CD4-positive, alpha-beta T cell (primary cell): Measurements from ENCODE around the gene PLEKHA1. TPM values are rescaled to one million over a fixed set of nuclear protein-coding genes. Genes with fewer than 3 reads are reported as not detected.

Experiments used
- ATAC-seq: fragments of 200-7000 bp; cut with Tn5 transposase; one replicate; pipeline ENCODE4 v1.10.0; 2022; ENCODE audit warnings: mild to moderate bottlenecking; ENCODE audit not compliant: poor library complexity
- CTCF ChIA-PET: fragments of 350-600 bp; sonication (Branson Sonifier 250); formaldehyde crosslinking; loops from one replicate; lab custom pipeline; 2021; ENCODE audit warnings: antibody characterized with exemption, inconsistent platforms; lab: Charles Lee
- POLR2A ChIA-PET: fragments of 350-600 bp; sonication (Branson Sonifier 250); formaldehyde crosslinking; loops from one replicate; lab custom pipeline; 2021; ENCODE audit warnings: antibody characterized with exemption, inconsistent platforms; lab: Charles Lee
- DNase-seq, 14 experiments: peaks; one replicate each; pipeline ENCODE4 v3.0.0-alpha.2; 2013 to 2020; ENCODE audit warnings: mixed read lengths in 2 of 14
- H3K27ac ChIP-seq, 2 donors: one replicate each; pipeline versions ENCODE4 v1.5.1 to v1.7.0; 2013; ENCODE audit warnings: low read length in 2 of 2, low read depth in 1 of 2, mild to moderate bottlenecking in 1 of 2
- H3K27me3 ChIP-seq, 2 experiments: 1 replicate in 1 of 2; 2 replicates in 1 of 2; pipeline versions ENCODE4 v1.6.1 to v1.7.0; 2013; ENCODE audit warnings: low read length in 2 of 2, control low read depth in 1 of 2, mild to moderate bottlenecking in 1 of 2, moderate library complexity in 1 of 2; ENCODE audit not compliant: insufficient read depth in 2 of 2, control insufficient read depth in 1 of 2
- H3K36me3 ChIP-seq: one replicate; pipeline ENCODE4 v1.6.1; 2013; ENCODE audit warnings: low read length, control low read depth; ENCODE audit not compliant: insufficient read depth
- H3K4me1 ChIP-seq: one replicate; pipeline ENCODE4 v1.6.1; 2013; ENCODE audit warnings: low read length, control low read depth; ENCODE audit not compliant: insufficient read depth
- H3K4me3 ChIP-seq: one replicate; pipeline ENCODE4 v1.5.1; 2013; ENCODE audit warnings: mild to moderate bottlenecking, low read length, moderate library complexity
- H3K9me3 ChIP-seq, 2 experiments: 1 replicate in 1 of 2; 2 replicates in 1 of 2; pipeline versions ENCODE4 v1.6.1 to v1.7.0; 2013; ENCODE audit warnings: low read length in 2 of 2, mild to moderate bottlenecking in 2 of 2, control low read depth in 1 of 2, moderate library complexity in 1 of 2; ENCODE audit not compliant: control insufficient read depth in 1 of 2, insufficient read depth in 1 of 2
- H3K27ac Mint-ChIP-seq: one replicate; pipeline ENCODE4 v1.8.0; 2020; ENCODE audit warnings: mixed read lengths
- H3K27me3 Mint-ChIP-seq: one replicate; pipeline ENCODE4 v1.8.0; 2021; ENCODE audit warnings: mixed read lengths
- H3K36me3 Mint-ChIP-seq: one replicate; pipeline ENCODE4 v1.8.0; 2021; ENCODE audit warnings: low read depth, mixed read lengths
- H3K4me1 Mint-ChIP-seq: one replicate; pipeline ENCODE4 v1.8.0; 2021; ENCODE audit warnings: low read depth, mixed read lengths
- H3K4me3 Mint-ChIP-seq: one replicate; pipeline ENCODE4 v1.8.0; 2020; ENCODE audit warnings: mild to moderate bottlenecking, mixed read lengths
- H3K9me3 Mint-ChIP-seq: one replicate; pipeline ENCODE4 v1.8.0; 2020; ENCODE audit warnings: mixed read lengths
- CTCF ChIP-seq: fragments of 200-600 bp; IDR thresholded peaks from one replicate; pipeline ENCODE4 v1.8.0; 2022; ENCODE audit warnings: antibody characterized with exemption, mild to moderate bottlenecking
- intact Hi-C, 2 experiments: fragments of 100-400 bp; cut with DNase I in 1 of 2; cut with micrococcal nuclease in 1 of 2; formaldehyde crosslinking; loops; one replicate each; pipeline versions ENCODE4 v1.15.1 to v1.9.0; 2023 to 2025; cut with DNase I, micrococcal nuclease
- total RNA-seq, 174 experiments: library from RNA in 2 of 174; stranded (reverse) in 2 of 174; gene quantifications; one replicate each; pipeline ENCODE4 v1.2.3 and lab custom pipeline; 2021 to 2026

PLEKHA1 gene
- total RNA-seq, 2 experiments from 2014 or later = 24.9 to 26.8 TPM

- no peak for TF ChIP-seq CTCF
- Mint-ChIP-seq H3K36me3 (no peaks in the 10 kb centered on the region), H3K27me3 (peaks cover 30% of the 10 kb centered on the region), H3K4me1 (peaks cover 5% of the 10 kb centered on the region), H3K9me3 (no peaks in the 10 kb centered on the region), H3K4me3 (no peak overlapping the region), H3K27ac (no peak overlapping the region)
- no peak overlapping the region for H3K27ac ChIP-seq
- intact Hi-C loops = no loop called here
- H3K9me3 ChIP-seq = no peaks in the 10 kb centered on the region
- ChIA-PET POLR2A (no interaction called here), CTCF (no interaction called here)
- no peak overlapping the region for H3K4me3 ChIP-seq
- peaks cover 0 to 10% of the 10 kb centered on the region in 2 experiments for H3K27me3 ChIP-seq
- DNase-seq (no peak), ATAC-seq (no peak)
- H3K36me3 ChIP-seq = no peaks in the 10 kb centered on the region
- H3K4me1 ChIP-seq = peaks cover 5% of the 10 kb centered on the region
Observed at GRCh38 chr10:122368502-122369254, 5.8 kb upstream of the PLEKHA1 start.

- no peaks in the 10 kb centered on the region for H3K9me3 ChIP-seq
- no peak for ATAC-seq
- Mint-ChIP-seq H3K9me3 (no peaks in the 10 kb centered on the region), H3K27ac (peak overlapping the region; percentile 91), H3K36me3 (peaks cover 13% of the 10 kb centered on the region), H3K4me3 (peak overlapping the region; percentile 93), H3K4me1 (peaks cover 37% of the 10 kb centered on the region), H3K27me3 (peaks cover 21% of the 10 kb centered on the region)
- H3K4me1 ChIP-seq = peaks cover 14% of the 10 kb centered on the region
- H3K27ac ChIP-seq = no peak overlapping the region
- ChIA-PET CTCF (interaction anchor here (1.1 kb wide), 1 partner anchor 62 kb away, joined by 3 read pairs; no protein-coding TSS in a partner anchor), POLR2A (interaction anchor here (1.2 to 3.5 kb wide), 5 partner anchors 11 to 61 kb away, joined by 3 to 31 read pairs (median 14); no protein-coding TSS in a partner anchor)
- no peak overlapping the region for H3K4me3 ChIP-seq
- no peak for TF ChIP-seq CTCF
- H3K36me3 ChIP-seq = no peaks in the 10 kb centered on the region
- DNase-seq = no peak
- intact Hi-C loops = loop anchor here in 1 of 2 experiments (5.0 to 10.0 kb wide), 4 partner anchors 398 to 769 kb away; partner anchors contain the start of genes ACADSB, C10orf88, IKZF5 and NSMCE4A
- H3K27me3 ChIP-seq = peaks cover 0 to 10% of the 10 kb centered on the region in 2 experiments
Observed at GRCh38 chr10:122373108-122373507, 1.4 kb upstream of the PLEKHA1 start.

- intact Hi-C loops = loop anchor here (1.0 to 10.0 kb wide), 8 partner anchors 19 to 781 kb away; partner anchors contain the start of genes ACADSB (in 1 of the 2), BUB3 (in 1 of the 2), C10orf88 (in 1 of the 2) and IKZF5 (in 1 of the 2)
- peaks cover 16% of the 10 kb centered on the region for H3K27me3 Mint-ChIP-seq
Observed at GRCh38 chr10:122373721-122374120, 787 bp upstream of the PLEKHA1 start.

More at GRCh38 chr10:122373721-122374120, 787 bp upstream of the PLEKHA1 start:
- H3K4me3 Mint-ChIP-seq = peak overlapping the region; percentile 93
- ChIA-PET POLR2A (interaction anchor here (0.8 to 3.5 kb wide), 18 partner anchors 11 to 869 kb away, joined by 3 to 32 read pairs (median 8); partner anchors contain the start of genes ACADSB, BUB3 and IKZF5), CTCF (interaction anchor here (1.1 to 1.2 kb wide), 3 partner anchors 31 to 399 kb away, joined by 3 to 5 read pairs (median 3); no protein-coding TSS in a partner anchor)
- H3K9me3 ChIP-seq = no peaks in the 10 kb centered on the region
- H3K4me1 ChIP-seq = peaks cover 20% of the 10 kb centered on the region
- no peak for ATAC-seq
- peak overlapping the region in 1 of 2 donors; percentile 44 for H3K27ac ChIP-seq
- peak overlapping the region; percentile 58 for H3K4me3 ChIP-seq
- TF ChIP-seq CTCF = no peak
- H3K27ac Mint-ChIP-seq = peak overlapping the region; percentile 91
- H3K27me3 ChIP-seq = peaks cover 0 to 10% of the 10 kb centered on the region in 2 experiments
- H3K4me1 Mint-ChIP-seq = peaks cover 43% of the 10 kb centered on the region
- peak in 1 of 14 experiments; percentile 24 for DNase-seq
- no peaks in the 10 kb centered on the region for H3K36me3 ChIP-seq
- H3K36me3 Mint-ChIP-seq = peaks cover 13% of the 10 kb centered on the region
- no peaks in the 10 kb centered on the region for H3K9me3 Mint-ChIP-seq
